ENCODE results near the gene STOX2.

The STOX2 gene

GRCh38 chr4:183987987-183988392 lies 82.9 kb downstream of the STOX2 start:
- no peak for TF ChIP-seq CTCF (IDR thresholded peaks at IDR 0.05; ENCODE audit: control insufficient read depth, extremely low read depth, insufficient read depth)
- H3K4me3 ChIP-seq (ENCODE audit: low read depth, low read length), result peak overlapping the region; percentile 42
- peak; percentile 71 for DNase-seq (ENCODE audit: low read depth)

GRCh38 chr4:183988874-183989273 lies 83.8 kb downstream of the STOX2 start:
- TF ChIP-seq CTCF (IDR thresholded peaks at IDR 0.05; ENCODE audit: control insufficient read depth, extremely low read depth, insufficient read depth), result no peak
- no peak overlapping the region for H3K4me3 ChIP-seq (ENCODE audit: low read depth, low read length)
- no peak for DNase-seq (ENCODE audit: low read depth)

GRCh38 chr4:183989461-183989860 lies 84.4 kb downstream of the STOX2 start:
- DNase-seq (ENCODE audit: low read depth), result peak; percentile 4
- no peak for TF ChIP-seq CTCF (IDR thresholded peaks at IDR 0.05; ENCODE audit: control insufficient read depth, extremely low read depth, insufficient read depth)
- no peak overlapping the region for H3K4me3 ChIP-seq (ENCODE audit: low read depth, low read length)

- TF ChIP-seq CTCF (IDR thresholded peaks at IDR 0.05; ENCODE audit: control insufficient read depth, extremely low read depth, insufficient read depth), result no peak
- no peak for DNase-seq (ENCODE audit: low read depth)
- H3K4me3 ChIP-seq (ENCODE audit: low read depth, low read length), result no peak overlapping the region
Observed at GRCh38 chr4:183989931-183990330, 84.8 kb downstream of the STOX2 start.

GRCh38 chr4:183993676-183994075 lies 88.6 kb downstream of the STOX2 start:
- TF ChIP-seq CTCF (IDR thresholded peaks at IDR 0.05; ENCODE audit: control insufficient read depth, extremely low read depth, insufficient read depth), result no peak
- H3K4me3 ChIP-seq (ENCODE audit: low read depth, low read length), result no peak overlapping the region
- no peak for DNase-seq (ENCODE audit: low read depth)

GRCh38 chr4:183995570-183995969 lies 90.5 kb downstream of the STOX2 start:
- no peak for DNase-seq (ENCODE audit: low read depth)
- H3K4me3 ChIP-seq (ENCODE audit: low read depth, low read length), result no peak overlapping the region
- TF ChIP-seq CTCF (IDR thresholded peaks at IDR 0.05; ENCODE audit: control insufficient read depth, extremely low read depth, insufficient read depth), result no peak

- no peak for TF ChIP-seq CTCF (IDR thresholded peaks at IDR 0.05; ENCODE audit: control insufficient read depth, extremely low read depth, insufficient read depth)
- no peak for DNase-seq (ENCODE audit: low read depth)
- H3K4me3 ChIP-seq (ENCODE audit: low read depth, low read length), result no peak overlapping the region
Observed at GRCh38 chr4:183996868-183997267, 91.8 kb downstream of the STOX2 start.
